Brain microvascular endothelial cell (primary cell): ENCODE data around the gene CHSY1.

ENCODE experiments used
- DNase-seq: peaks from one replicate; pipeline ENCODE4 v3.0.0-alpha.2; 2020
- H3K27ac ChIP-seq: fragments of 250-450 bp; sonication (Bioruptor Pico); 2 replicates; pipeline ENCODE4 v1.5.1; 2020; ENCODE audit warnings: mild to moderate bottlenecking, moderate library complexity
- H3K27me3 ChIP-seq: fragments of 250-450 bp; sonication (Bioruptor Pico); replicated peaks from 2 replicates; pipeline ENCODE4 v1.5.1; 2020; ENCODE audit warnings: mild to moderate bottlenecking
- H3K36me3 ChIP-seq: fragments of 250-450 bp; sonication (Bioruptor Pico); replicated peaks from 2 replicates; pipeline ENCODE4 v1.5.1; 2020; ENCODE audit warnings: mild to moderate bottlenecking
- H3K4me3 ChIP-seq: 2 replicates; pipeline ENCODE4 v1.5.1; 2011; ENCODE audit warnings: low read depth, mild to moderate bottlenecking, control low read depth, low read length, moderate library complexity
- in situ Hi-C: cut with HindIII; loops from 2 replicates; pipeline ENCODE4 v1.10.0; 2017; ENCODE audit warnings: low sequenced_read_pairs, low pct_ligation_motif_present
- TF ChIP-seq, protein P1 (sequence below): IDR thresholded peaks from 2 replicates; pipeline ENCODE4 v1.5.1; 2011; ENCODE audit warnings: low read depth, mild to moderate bottlenecking, moderate library complexity, low read length, control low read depth, inconsistent platforms; ENCODE audit errors: missing control alignments

The CHSY1 gene

DNA sequence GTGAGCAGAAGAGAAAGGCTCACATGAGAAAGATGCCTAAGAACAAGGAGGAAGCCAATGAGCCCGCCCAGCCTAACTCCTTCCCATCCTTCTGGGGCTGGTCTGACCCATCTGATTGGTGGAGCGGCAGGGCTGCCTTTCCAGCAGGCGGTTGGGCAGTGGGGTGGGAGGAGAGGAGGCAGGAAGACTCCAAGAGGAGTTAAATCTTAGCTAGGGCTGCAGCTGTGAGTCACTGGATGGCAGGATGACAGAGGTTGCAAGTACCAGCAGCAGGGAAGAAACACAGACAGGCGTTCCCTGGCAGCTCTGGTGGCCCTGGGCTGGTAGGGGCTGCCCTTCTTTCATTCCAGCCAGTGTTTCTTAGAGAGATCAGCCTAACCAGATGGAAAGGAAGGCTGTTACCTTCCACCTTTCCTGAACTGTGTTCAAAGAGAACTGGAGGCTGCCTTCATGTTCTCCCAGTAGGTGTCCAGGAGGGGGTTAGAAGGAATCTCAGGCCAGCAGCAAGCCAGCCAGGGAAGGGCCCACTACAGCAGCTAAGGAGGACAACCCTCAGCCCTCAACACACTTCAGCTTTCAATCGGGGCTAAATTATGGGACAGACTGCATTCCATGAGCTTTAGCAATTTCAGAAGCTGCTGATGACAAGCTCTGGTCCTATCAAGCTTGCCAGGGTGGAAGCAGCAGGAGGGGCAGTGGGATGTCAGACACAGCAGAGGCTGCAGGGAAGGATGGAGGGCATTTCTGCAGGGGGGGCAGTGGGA is 50.3 kb downstream of the CHSY1 start:
- Histone ChIP-seq H3K36me3 (no peaks in the 10 kb centered on the region), H3K27me3 (no peaks in the 10 kb centered on the region), H3K4me3 (peak overlapping the region; percentile 0), H3K27ac (peak overlapping the region; percentile 86)
- TF ChIP-seq, protein P1, sequence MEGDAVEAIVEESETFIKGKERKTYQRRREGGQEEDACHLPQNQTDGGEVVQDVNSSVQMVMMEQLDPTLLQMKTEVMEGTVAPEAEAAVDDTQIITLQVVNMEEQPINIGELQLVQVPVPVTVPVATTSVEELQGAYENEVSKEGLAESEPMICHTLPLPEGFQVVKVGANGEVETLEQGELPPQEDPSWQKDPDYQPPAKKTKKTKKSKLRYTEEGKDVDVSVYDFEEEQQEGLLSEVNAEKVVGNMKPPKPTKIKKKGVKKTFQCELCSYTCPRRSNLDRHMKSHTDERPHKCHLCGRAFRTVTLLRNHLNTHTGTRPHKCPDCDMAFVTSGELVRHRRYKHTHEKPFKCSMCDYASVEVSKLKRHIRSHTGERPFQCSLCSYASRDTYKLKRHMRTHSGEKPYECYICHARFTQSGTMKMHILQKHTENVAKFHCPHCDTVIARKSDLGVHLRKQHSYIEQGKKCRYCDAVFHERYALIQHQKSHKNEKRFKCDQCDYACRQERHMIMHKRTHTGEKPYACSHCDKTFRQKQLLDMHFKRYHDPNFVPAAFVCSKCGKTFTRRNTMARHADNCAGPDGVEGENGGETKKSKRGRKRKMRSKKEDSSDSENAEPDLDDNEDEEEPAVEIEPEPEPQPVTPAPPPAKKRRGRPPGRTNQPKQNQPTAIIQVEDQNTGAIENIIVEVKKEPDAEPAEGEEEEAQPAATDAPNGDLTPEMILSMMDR: no peak
- in situ Hi-C loops: no loop called here
- DNase-seq: peak; percentile 97

DNA sequence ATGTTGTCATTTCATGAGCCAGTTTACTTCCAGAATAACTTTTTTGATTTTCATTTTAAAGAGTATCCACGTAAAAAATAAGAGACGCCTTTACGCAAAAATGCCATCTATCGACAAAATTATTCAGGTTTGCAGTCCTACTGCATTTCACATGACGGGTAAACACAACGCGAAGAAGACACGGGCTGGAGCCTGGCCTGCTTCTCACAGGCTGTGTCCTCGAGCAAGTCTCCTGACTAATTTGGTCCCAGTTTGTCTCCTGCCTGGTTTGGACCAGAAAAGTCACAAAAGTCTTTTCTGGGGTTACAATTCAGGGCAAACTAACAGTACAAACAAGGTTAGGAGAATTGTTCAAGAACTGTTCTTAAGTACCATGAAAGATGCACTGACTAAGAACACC is 51.7 kb downstream of the CHSY1 start:
- Histone ChIP-seq H3K27me3 (no peaks in the 10 kb centered on the region), H3K36me3 (no peaks in the 10 kb centered on the region), H3K27ac (peak overlapping the region; percentile 86), H3K4me3 (no peak overlapping the region)
- in situ Hi-C loops: no loop called here
- TF ChIP-seq, protein P1: no peak
- DNase-seq: no peak

DNA sequence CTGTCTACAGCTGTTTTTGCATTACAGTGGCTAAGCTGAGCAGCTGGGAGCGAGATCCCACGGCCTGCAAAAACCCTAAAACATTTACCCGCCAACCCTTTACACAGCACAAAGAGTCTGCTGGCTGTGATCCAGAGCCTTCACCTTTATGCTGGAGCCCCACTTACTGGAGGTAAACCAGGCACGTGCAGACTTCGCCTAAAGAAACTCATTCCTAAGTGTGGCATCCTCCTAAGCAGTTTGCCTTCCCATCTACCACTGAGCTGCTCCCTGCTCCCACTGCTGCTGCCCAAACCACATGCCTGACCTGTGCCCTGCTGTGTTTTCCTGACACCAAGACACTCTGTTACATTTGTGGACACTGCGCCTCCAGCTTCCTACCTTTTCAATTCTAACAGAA is 53.0 kb downstream of the CHSY1 start:
- TF ChIP-seq, protein P1: no peak
- Histone ChIP-seq H3K36me3 (no peaks in the 10 kb centered on the region), H3K27ac (peak overlapping the region; percentile 86), H3K4me3 (no peak overlapping the region), H3K27me3 (no peaks in the 10 kb centered on the region)
- DNase-seq: no peak
- in situ Hi-C loops: no loop called here

DNA sequence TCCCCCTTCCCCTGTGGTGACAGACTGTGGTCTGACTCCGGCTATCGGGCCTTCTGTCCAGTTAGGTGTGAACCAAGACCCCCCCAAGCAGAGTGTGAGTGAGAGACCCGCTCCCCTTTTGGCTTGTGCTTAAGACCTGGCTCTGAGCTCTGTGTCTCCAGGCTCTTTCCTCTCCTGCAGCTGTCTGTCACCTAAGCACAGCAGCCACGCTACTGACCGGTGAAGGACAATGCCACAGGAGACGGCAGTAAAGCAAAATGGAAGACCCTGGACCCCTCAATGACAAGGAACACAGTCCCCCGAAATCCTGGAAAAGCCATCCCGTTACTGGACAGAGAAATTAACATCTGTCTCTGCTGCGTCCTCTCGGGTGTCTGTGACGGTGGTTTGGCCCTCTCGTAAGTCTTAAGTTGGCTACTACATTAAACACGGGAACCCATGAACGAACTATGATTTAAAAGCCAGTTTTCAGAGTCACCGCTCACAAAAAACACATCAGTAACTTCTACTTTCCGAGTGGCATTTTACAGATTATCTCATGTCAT is 53.7 kb downstream of the CHSY1 start:
- H3K27me3 ChIP-seq: no peaks in the 10 kb centered on the region
- TF ChIP-seq, protein P1: no peak
- no peak for DNase-seq
- in situ Hi-C loops: no loop called here
- no peaks in the 10 kb centered on the region for H3K36me3 ChIP-seq
- H3K4me3 ChIP-seq: no peak overlapping the region
- H3K27ac ChIP-seq: peak overlapping the region; percentile 86

DNA sequence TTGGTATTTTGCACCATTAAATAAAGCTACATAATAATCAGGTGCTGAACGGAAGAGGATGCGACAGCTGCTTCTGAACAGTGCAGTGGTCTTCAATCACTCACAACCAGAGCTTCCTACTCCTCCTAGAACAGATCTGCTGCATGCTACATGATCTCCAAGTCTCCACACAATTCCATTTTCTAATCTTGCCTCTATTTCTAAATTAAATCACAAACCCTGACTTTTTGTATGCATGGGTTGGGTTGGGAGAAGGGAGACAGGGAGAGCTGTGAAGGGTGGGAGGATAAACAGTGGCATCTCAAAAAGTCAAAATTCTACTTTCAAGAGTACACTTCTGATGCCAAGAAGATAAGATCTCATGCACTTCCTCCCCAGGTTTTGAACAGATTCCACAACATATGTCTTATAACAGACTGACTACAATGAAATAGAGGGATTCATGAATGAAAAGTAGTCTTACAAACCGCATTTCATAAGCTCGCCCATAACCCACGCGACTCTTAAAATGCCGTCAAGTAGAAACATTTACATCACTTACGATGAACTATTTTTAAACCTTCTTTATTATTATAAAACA is 57.2 kb downstream of the CHSY1 start:
- Histone ChIP-seq H3K36me3 (no peaks in the 10 kb centered on the region), H3K27ac (no peak overlapping the region), H3K4me3 (no peak overlapping the region), H3K27me3 (no peaks in the 10 kb centered on the region)
- in situ Hi-C loops: no loop called here
- no peak for DNase-seq
- TF ChIP-seq, protein P1: no peak
